K562 (cell line): ENCODE data around the gene SOS2. TPM values are rescaled to one million over a fixed set of nuclear protein-coding genes. Genes with fewer than 3 reads are reported as not detected.

Experiments used
- CTBP1 ChIP-seq: fragments of 450-650 bp; IDR thresholded peaks from 2 replicates; pipeline ENCODE4 v1.6.1; 2016; ENCODE audit warnings: borderline replicate concordance
- EGR1 ChIP-seq: fragments of 450-650 bp; conservative IDR thresholded peaks from 2 replicates; pipeline ENCODE4 v1.6.1; 2017; ENCODE audit warnings: mild to moderate bottlenecking
- ELK1 ChIP-seq: sonication (generic); formaldehyde crosslinking; IDR thresholded peaks from 2 replicates; pipeline ENCODE4 v1.8.1; 2022; ENCODE audit warnings: missing genetic modification reagents
- EP400 ChIP-seq: fragments of 450-650 bp; IDR thresholded peaks from 2 replicates; pipeline ENCODE4 v1.6.1; 2017; ENCODE audit warnings: antibody characterized with exemption, mild to moderate bottlenecking, moderate library complexity
- FOXP4 ChIP-seq: sonication (generic); formaldehyde crosslinking; IDR thresholded peaks from 2 replicates; pipeline ENCODE4 v1.8.0; 2022; ENCODE audit warnings: mild to moderate bottlenecking, missing genetic modification reagents, borderline replicate concordance
- PCBP1 ChIP-seq: fragments of 200-400 bp; formaldehyde crosslinking; IDR thresholded peaks from 2 replicates; pipeline ENCODE4 v1.6.1; 2018; ENCODE audit warnings: mild to moderate bottlenecking, low read depth, low read length; ENCODE audit not compliant: poor library complexity, severe bottlenecking
- RB1 ChIP-seq: fragments of 450-650 bp; IDR thresholded peaks from 2 replicates; pipeline ENCODE4 v1.6.1; 2017; ENCODE audit warnings: low read depth, mild to moderate bottlenecking
- RBBP5 ChIP-seq: fragments of 200-600 bp; sonication (generic); IDR thresholded peaks from 2 replicates; pipeline ENCODE4 v1.6.1; 2012; ENCODE audit warnings: borderline replicate concordance, mild to moderate bottlenecking, low read length, control low read depth, inconsistent platforms; ENCODE audit not compliant: insufficient read depth, poor library complexity, severe bottlenecking
- SNRNP70 ChIP-seq: fragments of 200-400 bp; formaldehyde crosslinking; optimal IDR thresholded peaks from 2 replicates; pipeline ENCODE3; 2017; ENCODE audit warnings: low read depth, low read length
- TFAP4 ChIP-seq: sonication (generic); formaldehyde crosslinking; IDR thresholded peaks from 2 replicates; pipeline ENCODE4 v1.8.0; 2022; ENCODE audit warnings: missing genetic modification reagents, mild to moderate bottlenecking, moderate library complexity, borderline replicate concordance
- THAP12 ChIP-seq: fragments of 250-450 bp; sonication (Bioruptor Pico); IDR thresholded peaks from 2 replicates; pipeline ENCODE4 v1.9.0; 2021; ENCODE audit warnings: mild to moderate bottlenecking, inconsistent platforms
- TRIM28 ChIP-seq: fragments of 450-650 bp; IDR thresholded peaks from 2 replicates; pipeline ENCODE4 v1.6.1; 2017
- ZBTB5 ChIP-seq: fragments of 450-650 bp; IDR thresholded peaks from 2 replicates; pipeline ENCODE4 v1.6.1; 2017; ENCODE audit warnings: antibody characterized with exemption
- ZKSCAN1 ChIP-seq: fragments of 150-350 bp; IDR thresholded peaks from 2 replicates; pipeline ENCODE4 v1.6.1; 2016; ENCODE audit warnings: low read depth, low read length
- ZNF639 ChIP-seq, 2 experiments: fragments of 200-800 bp in 1 of 2; sonication (Bioruptor generic) in 1 of 2; sonication (generic) in 1 of 2; formaldehyde crosslinking in 1 of 2; IDR thresholded peaks in 1 of 2; conservative IDR thresholded peaks in 1 of 2; 2 replicates each; pipeline versions ENCODE4 v1.5.0 to v1.6.1; 2016 to 2020; ENCODE audit warnings: missing compliant biosample characterization in 1 of 2, missing genetic modification characterization in 1 of 2, missing genetic modification reagents in 1 of 2
- polyA plus RNA-seq, 8 experiments: library from polyadenylated mRNA; depleted of rRNA in 4 of 8; stranded (reverse) in 5 of 8; unstranded in 3 of 8; fragments of >200 nt; fragmentation: Nextera tagmentation in 2 of 8; fragmentation: Illumina TruSeq in 1 of 8; extraction: Ambion mirVana in 2 of 8; extraction: Trizol in 1 of 8; gene quantifications; 2 replicates each; pipeline versions ENCODE4 v1.2.1 to v1.2.3, GENCODE V29; 2011 to 2014; ENCODE audit warnings: inconsistent platforms in 1 of 8, missing spikeins in 1 of 8
- total RNA-seq, 7 experiments: library from RNA; depleted of rRNA in 6 of 7; stranded (reverse); fragments of >200 nt in 6 of 7; fragmentation: Illumina TruSeq in 2 of 7; extraction: Trizol in 2 of 7; gene quantifications; 2 replicates each; pipeline versions ENCODE4 v1.2.1 to v1.2.3, GENCODE V29; 2011 to 2021; ENCODE audit warnings: low replicate concordance in 1 of 7

Gene SOS2
- total and polyA plus RNA-seq, 9 of the 15 experiments (the other 6 are each of a cell fraction or from before 2014, with no cell fraction given): 2.2 to 13.1 (median 10.5) TPM

- TF ChIP-seq ZBTB5 (no peak), RBBP5 (peak; percentile 35), CTBP1 (peak; percentile 85), RB1 (peak; percentile 48; the same call in 1 of the 2 replicates), THAP12 (CRISPR knock-in tag) (peak; percentile 65), ELK1 (CRISPR knock-in tag) (no peak), EGR1 (peak; percentile 61), TFAP4 (CRISPR knock-in tag) (peak; percentile 80), ZNF639 (CRISPR knock-in tag; conservative IDR thresholded peaks at IDR 0.05 in 1 of 2, IDR thresholded peaks at IDR 0.05 in 1 of 2) (peak in 1 of 2 experiments; percentile 54; a peak in 1 of 4 replicates), ZKSCAN1 (no peak), PCBP1 (peak; percentile 40), SNRNP70 (no peak), FOXP4 (CRISPR knock-in tag) (no peak), EP400 (0 out of 2 replicates have a peak, but pooled peaks have one; percentile 25), TRIM28 (no peak)
These were observed at the start of gene SOS2 (continued) for GRCh38 chr14:50231475-50232275.
